GM10266 (cell line): Measurements from ENCODE around the gene DHCR7.
A peak's percentile ranks its signal among the peaks of the same experiment; 100 is the strongest.

ENCODE experiments used
- DNase-seq: peaks from one replicate; pipeline ENCODE4 v3.0.0; 2012; ENCODE audit errors: extremely low spot score
- CTCF ChIP-seq: IDR thresholded peaks from 2 replicates; pipeline ENCODE4 v1.5.1; 2012; ENCODE audit warnings: mild to moderate bottlenecking, low read depth; ENCODE audit not compliant: control insufficient read depth, insufficient read depth; ENCODE audit errors: missing control alignments

DHCR7 gene

GRCh38 chr11:71490044-71490730, 42.0 kb upstream of the DHCR7 start:
- no peak for TF ChIP-seq CTCF
- no peak for DNase-seq

- peak; percentile 85 for DNase-seq
Observed at GRCh38 chr11:71489311-71490043, 41.3 kb upstream of the DHCR7 start.

GRCh38 chr11:71488681-71489270, 40.6 kb upstream of the DHCR7 start:
- DNase-seq: no peak
- TF ChIP-seq CTCF: no peak

More at GRCh38 chr11:71489311-71490043, 41.3 kb upstream of the DHCR7 start:
- TF ChIP-seq CTCF: no peak

GRCh38 chr11:71486320-71486719, 38.1 kb upstream of the DHCR7 start:
- no peak for TF ChIP-seq CTCF
- no peak for DNase-seq

GRCh38 chr11:71485466-71485865, 37.3 kb upstream of the DHCR7 start:
- no peak for TF ChIP-seq CTCF
- no peak for DNase-seq

GRCh38 chr11:71485063-71485399, 36.8 kb upstream of the DHCR7 start:
- no peak for TF ChIP-seq CTCF
- no peak for DNase-seq
